ENCODE results near the gene SLC36A3.
"Not testable (repeated sequence)": the region's sequence is repeated elsewhere in the genome, so short reads cannot be mapped to it uniquely, and the experiment has no call there.

The SLC36A3 gene

DNA sequence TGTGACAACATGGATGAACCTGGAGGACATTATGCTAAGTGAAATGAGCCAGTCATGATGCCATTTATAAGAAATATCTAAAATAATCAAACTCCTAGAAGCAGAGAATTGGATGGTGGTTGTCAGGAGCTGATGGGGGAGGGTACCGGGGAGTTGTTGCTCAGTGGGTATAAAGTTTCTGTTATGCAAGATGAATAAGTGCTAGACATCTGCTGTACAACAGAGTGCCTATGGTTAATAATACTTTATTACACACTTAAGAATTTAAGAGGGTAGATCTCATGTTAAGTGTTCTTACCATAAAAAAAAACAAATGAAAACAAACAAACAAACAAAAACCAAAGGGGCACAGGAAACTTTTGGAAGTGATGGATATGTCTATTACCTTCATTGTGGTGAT is 66.7 kb downstream of the SLC36A3 start:
- no peak for DNase-seq

DNA sequence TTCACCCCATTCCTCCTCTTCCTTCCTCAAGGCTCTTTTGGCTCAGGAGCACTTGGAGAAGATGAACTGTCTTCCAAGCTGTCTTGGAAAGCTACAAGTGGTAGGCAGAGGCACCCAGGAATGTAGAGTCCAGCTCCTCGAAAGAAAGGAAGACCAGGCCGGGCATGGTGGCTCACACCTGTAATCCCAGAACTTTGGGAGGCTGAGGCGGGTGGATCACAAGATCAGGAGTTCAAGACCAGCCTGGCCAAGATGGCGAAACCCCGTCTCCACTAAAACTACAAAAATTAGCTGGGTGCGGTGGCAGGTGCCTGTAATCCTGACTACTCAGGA is 68.4 kb downstream of the SLC36A3 start:
- DNase-seq = not testable (repeated sequence)

DNA sequence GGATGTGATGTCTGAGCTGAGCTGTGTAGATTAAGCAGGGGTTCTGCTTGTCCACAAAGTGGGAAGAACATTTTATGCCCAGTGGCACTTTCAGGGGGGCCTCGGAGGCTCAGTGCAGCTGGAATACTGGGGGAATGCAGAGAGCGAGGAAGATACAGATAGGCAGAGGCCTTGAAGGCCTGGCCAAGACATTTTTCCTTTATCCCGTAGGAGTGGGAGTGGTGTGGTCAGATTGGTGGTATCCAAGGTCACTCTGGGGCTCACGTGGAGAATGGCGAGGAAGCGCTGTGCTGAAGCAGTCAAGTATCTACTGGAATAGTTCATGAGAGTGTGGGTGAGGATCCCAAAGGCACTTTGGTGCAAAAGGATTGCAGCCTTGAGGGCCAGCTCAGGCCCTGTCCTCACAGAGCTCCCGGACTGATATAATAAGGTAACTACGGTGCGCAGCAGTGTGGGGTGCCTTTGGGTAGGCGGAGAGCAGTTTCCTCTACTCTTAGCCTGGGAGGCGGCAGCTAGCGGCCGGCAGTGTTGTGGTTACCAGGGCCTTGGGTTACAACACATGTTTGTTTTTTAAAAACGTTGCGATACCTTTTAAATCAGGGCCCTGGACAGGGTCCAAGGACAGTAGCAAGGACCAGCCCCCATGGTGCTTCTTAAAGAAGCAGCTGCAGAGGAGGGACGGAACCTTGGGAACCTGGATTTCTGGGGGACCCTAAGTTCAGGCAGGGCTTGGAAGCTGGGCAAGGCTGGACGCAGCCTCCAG is 68.9 kb downstream of the SLC36A3 start:
- no peak for DNase-seq

DNA sequence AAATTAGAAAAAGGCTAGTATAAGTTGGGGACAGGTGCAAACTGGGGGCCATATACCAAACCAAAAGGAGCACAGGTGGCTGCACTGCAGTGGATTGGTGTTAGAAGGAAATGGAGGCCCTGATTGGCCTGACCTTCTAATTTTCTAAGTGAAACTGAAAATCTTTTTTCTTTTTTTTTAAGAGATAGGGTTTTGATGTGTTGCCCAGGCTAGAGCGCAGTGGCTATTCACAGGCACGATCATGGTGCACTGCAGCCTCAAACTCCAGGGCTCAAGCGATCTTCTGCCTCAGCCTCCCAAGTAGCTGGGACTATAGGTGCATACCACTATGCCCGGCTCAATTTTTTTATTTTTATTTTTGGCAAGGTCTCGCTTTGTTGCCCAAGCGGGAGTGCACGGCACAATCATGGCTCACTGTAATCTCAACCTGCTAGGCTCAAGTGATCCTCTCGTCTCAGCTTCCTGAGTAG is 69.9 kb downstream of the SLC36A3 start:
- DNase-seq = no peak

DNA sequence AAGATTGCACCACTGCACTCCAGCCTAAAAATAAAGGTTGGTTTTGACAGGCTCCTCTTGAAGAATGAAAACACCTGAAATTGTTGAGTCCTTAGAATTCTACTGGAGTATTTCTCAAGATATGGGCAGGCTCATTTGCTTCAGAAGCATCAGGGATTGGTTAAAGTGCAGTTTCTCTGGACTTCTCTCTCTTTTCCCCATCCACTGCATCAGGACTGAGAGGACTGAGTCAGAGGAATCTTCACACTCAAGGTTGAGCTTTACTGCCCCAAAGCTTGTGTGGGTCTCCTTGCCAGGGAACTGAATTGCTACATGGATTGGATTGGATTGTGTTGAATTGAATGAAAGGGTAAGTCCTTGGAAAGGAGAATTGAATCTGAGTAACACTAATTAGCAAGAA is 72.2 kb downstream of the SLC36A3 start:
- no peak for DNase-seq

DNA sequence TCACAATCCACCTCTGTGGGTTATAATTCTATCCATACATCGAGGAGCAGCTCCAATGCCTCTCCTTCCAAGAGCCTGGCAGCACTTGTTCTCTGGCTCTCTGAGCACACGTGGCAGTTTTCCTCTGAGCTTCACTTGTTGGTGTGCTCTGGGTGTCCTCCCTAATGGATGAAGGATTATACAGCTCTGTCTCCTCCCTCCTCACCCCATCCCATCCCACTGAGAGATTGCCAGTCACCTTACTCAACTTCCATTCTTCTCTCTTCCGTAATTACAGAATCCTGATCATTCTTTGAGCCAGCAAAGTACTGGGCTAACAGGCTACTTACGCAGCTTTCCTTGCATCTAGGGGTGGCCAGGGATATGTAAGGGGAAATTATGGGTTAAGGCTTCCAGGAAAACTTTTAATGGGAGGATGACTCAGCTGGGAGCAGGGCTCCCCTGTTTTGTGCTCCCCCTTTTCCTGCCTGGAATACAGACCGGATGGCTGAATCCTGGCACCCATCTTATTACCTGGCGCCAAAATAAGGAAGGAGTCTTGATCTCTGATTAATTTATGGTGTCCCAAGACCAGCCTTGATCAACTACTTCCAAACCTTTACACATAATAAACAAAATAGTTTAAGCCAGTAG is 73.4 kb downstream of the SLC36A3 start:
- DNase-seq = no peak

DNA sequence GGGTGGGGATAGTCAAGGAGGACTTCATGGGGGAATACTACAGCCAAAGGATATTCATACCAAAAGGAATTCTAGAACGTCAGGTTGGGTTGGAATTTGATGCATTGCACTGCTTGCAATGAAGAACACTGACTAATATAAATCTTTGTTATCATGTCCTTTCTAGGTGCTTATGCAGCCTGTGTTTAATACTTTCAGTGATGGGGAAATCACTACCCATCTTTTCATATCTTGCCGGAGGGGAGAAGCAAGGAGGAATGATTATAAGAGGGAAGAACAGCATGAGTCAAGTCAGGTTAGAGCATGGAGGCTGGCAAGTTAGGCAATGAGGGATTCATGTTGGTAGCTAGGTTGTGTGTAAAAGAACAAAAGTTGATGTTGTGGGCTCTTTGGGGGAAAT is 74.6 kb downstream of the SLC36A3 start:
- no peak for DNase-seq

DNA sequence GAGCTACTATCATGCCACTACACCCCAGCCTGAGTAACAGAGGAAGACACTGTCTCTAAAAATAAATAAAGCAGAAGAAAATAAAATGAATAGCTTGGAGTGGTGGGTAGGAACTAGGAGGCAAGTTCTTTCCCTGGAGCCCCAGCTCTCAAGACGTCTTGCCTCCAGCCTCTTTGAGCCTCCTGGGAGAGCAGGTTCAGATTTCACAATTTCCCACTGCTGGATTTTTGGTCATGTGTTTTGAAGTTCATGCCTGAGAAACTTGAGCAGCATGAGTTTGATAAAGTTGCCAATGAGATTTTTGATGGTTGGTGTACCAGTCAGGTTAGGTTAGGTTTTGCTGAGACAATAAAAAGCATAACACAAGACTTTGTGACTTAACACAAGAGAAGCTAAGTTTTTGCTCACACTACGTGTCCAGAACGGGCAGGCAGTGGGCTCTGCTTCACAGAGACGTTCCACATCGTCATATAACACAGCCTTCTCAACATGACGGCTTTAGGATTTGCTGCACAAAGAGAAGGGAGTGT is 75.6 kb downstream of the SLC36A3 start:
- DNase-seq = no peak

Measured in activated CD4-positive, alpha-beta T cell treated with anti-CD3 and anti-CD28 coated beads, Interleukin-2, amount 50 U/mL, for 48 hours (primary cell).